ENCODE measurements around the gene TARBP1.

Gene TARBP1

DNA sequence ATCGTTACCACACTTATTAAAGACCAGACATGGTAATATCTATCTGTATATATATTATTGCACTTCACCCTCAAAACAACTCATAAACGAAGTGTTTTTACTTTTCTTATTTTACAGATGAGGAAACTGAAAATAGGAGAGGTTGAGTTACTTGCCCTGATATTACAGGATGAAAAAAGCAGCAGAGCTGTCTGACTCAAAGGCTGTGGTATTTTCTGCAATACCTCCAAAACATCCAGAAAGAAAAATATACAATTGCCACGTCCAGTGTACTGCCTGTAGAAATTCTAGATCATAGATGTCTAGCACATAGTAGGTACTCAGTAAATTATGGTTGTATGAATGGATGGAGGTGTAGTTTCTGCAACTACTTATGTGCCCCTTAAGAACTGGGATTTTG is 5.2 kb upstream of the TARBP1 start:
- no peak for FAIRE-seq

DNA sequence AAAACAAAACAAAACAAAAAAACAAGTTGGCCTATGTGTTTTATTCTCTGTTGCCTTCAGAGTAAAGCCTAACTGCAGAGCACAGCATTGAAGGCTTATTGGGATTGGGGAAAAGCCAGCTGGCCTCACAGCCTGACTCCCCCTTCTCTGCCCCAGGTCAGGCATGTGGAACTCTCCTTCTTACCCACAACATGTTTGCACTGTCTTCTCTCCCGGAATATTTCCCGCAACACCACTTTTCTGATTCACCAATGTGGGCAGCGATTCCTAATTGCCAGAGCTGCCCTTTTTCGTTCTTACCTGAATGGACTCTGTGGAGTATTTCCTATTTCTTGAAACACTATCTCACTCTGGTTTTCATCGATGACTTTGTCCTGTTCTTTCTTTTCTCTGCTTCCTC is 2.8 kb upstream of the TARBP1 start:
- no peak for FAIRE-seq

DNA sequence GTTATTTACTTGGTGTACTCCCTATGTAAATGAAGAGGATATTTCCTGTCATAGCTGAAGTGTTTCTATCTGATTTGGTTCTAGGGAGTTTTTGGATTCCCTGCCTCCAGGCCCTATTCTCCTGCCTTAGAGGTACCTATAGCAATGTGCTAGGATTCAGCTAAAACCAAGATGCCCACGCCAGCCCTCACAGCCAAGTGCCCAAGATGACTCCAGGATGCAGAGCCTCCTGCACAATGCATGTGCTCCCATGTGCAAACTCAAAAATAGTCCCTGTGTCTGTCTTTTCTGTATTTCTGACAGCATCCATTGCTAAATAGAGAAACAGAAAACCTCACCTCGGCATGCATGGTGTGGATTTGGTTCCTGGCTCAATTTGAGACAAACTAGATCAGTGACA is 887 bp upstream of the TARBP1 start:
- FAIRE-seq: no peak

DNA sequence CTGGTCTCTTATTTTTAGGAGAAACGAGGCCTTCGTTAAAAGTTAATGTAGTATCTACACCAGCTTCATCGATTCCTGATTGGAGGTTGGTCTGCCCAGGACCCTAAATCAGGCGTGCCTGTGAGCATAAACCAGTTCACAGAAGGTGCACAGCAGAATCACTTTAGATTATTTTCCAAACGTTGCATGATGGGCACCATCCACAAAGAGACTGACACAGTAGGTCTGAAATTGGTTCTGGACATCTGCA is 256 bp upstream of the TARBP1 start:
- FAIRE-seq: no peak

DNA sequence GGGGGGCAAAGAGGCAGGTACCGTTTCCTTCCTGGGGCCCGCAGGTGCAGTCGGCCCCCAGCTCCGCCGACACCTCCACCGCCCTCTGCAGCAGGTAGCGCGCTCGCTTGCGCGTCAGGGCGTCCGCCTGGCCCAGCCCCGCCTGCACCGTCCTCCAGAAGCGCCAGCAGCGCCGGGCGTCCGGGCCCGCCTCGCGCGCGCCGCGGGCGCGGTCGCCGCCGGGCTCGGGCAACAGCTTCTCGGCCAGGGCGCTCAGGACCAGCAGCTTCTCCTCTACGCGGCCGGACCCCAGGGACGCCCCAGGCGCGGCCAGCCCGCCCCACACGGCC is 863 bp downstream of the TARBP1 start:
- no peak for FAIRE-seq

DNA sequence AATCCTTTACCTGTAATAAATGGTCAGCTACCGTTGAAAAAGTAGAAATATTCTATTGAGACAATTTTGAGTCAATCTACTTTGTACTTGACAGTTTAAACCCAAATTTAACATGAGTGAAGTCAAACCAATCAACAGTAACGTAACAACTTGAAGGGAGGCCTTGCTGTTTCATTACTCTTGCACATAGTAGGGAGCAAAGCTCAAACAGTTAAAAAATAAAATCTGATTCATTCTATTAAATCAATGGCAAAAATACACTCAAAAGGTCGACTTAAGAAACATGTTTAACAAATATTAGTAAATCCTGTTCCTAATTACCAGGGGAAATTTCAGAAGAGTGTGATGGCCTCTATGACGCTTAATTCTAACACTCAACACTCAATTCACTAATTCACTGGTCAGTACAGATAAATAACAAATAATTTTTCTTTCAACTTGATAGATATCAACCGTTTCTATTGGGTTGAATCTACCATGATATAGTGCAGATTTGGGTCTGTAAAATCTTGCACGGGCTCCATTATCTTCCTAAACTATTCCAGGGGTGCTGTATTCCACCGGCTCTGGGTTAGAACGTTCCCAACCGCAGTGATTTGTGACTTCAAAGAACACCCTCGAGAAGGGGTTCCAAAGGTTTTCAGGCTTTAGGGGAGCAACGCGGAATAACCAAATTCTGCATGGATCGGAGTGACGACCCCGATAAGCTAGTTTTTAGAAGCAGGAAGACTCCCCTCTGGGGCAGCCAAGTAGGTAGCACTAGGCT is 1.4 kb downstream of the TARBP1 start:
- no peak for FAIRE-seq

DNA sequence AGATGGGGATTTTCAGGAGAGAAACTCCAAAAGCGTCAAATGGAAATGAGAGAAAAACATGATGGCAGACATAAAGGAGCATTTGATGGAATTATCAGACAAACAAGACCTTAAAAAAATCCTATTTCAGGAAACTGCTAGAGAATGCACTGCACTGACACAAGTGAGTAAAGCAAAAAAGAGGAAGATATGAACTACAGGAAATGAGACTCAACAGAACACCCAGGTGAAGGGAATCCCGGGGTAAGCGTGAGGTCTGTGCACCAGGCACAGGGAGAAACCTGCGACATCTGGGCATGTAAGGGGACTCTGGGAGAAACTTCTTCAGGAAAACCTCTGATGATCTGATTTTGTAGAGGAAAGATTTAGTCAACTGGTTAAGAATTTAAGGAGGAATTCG is 2.8 kb downstream of the TARBP1 start:
- no peak for FAIRE-seq

DNA sequence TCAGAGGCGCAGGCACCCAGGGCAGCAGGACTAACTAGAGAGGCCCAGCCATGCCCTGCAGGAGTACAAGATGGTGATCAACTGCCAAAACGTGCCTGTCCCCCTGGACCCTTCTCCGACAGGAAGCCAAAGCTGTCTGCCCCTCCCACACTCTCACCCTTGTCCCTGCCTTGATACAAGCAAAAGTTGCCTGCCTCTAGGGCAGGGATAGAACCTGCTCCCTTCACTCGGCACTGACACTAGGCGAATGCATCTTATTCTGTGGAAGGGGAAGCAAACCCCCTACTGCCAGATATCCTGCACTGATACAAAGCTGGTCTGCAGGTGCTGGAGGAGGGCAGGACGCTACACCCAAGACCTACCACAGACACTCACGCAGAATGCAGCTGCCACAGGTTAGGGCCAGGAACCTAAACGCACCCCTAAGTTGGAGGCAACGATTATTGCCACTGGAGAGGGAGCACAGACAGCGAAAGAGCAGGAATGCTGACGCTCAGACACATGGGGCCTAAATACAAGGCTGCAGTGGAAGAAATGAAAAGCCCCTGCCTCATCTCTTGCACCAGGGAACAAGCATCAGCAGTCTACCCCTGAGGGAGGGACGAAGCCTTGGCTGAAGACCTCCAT is 3.7 kb downstream of the TARBP1 start:
- FAIRE-seq: no peak

DNA sequence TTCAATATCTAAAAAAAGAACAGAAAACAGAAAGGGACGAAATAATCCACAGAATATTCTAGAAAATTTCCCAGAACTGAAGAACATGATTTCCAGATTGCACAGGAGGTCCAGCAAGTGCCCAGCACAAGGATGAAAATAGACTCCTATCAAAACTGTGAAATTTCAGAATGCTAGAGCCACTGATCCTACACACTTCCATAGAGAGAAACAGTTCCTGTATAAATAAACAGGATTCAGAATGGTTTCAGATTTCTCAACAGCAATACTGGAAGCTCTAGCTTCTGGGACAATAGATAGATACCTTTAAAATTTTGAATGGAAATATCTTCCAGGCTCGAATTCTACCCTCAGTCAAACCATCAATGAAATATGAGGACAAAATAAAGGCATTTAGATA is 4.6 kb downstream of the TARBP1 start:
- no peak for FAIRE-seq

DNA sequence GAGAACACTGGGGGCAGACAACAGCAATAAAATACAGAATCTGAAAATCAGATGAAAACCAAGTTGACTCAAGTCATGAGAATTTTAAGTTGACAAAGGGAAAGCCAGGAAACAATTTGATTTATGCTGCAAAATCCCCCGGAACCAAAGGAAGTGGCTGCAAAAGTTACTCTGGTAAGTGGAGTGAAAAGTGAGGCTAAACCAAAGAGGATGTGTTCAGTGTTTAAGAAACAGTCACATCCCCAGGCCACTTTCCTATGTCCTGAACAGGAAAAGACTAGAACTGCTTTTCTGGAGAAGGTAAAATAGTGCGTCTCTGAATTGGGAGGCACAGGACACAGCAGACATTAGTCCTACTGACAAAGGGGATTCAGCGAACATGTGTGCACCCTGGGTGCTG is 5.9 kb downstream of the TARBP1 start:
- FAIRE-seq: no peak

DNA sequence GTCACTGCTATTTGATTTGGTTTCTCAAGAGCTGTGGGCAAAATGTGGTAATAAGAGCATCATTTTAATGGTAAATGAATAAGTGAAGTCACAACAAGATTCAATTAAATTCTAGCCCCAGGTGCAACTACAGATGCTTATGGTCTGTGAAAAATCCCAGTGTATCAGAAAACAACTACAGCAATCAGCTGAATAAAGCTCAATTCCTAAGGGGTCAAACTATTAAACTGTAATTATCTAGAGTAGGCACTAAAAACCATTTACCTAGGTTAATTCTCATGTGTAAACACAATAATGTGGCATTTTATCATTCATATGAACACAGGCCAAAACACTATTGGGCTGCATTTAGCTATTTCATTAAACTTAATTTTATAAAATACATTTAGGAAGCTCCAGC is 9.6 kb downstream of the TARBP1 start:
- FAIRE-seq: no peak

DNA sequence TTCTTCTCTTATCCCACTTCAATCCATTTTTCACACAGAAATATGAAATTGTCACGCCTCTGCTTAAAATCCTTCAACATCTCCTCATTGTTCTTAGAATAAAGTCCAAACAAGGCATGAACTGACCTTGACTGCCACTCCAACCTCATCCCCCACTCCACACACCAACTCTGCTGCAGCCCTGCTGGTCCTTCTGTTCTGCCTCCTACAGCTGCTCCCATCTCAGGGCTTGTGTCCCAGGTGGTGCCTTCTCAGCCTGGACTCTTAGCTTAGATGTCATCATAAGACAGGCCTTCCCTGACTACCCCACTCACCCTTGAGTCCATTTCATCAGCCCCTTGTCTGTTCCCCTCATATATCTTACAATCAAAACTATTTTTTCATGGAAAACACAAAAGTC is 10.4 kb downstream of the TARBP1 start:
- no peak for FAIRE-seq

DNA sequence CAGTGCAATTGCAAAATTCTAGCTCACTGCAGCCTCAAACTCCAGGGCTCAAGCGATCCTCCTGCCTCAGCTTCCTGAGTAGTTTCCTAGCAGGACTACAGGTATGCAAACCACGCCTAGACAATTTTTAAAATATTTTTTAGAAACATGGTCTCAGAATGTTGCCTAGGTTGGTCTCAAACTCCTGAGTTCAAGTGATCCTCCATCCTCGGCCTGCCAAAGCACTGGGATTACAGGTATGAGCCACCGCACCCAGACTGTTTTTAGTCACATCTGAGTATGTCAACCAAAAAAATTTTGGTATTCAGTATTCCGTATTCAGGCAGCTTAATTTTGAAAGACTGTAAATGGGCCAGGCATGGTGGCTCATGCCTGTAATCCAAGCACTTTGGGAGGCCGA is 11.2 kb downstream of the TARBP1 start:
- no peak for FAIRE-seq

DNA sequence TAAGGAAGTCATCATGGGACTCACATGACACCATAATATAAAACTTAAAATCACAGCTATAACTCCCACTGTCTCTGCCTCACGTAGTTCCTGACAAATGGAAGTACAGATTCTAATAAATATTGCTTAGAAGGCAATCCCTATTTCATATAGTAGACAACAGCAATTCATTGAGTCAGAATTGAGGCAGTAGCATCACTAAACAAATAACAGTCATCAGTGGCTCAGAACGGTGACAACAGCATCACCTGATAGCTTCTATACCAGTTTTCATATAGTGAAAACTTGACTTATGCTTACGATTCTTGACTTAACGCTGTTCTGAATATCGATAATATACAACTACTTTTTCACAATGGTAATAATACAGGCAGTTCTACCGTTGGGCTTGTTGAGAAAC is 12.0 kb downstream of the TARBP1 start:
- FAIRE-seq: no peak

DNA sequence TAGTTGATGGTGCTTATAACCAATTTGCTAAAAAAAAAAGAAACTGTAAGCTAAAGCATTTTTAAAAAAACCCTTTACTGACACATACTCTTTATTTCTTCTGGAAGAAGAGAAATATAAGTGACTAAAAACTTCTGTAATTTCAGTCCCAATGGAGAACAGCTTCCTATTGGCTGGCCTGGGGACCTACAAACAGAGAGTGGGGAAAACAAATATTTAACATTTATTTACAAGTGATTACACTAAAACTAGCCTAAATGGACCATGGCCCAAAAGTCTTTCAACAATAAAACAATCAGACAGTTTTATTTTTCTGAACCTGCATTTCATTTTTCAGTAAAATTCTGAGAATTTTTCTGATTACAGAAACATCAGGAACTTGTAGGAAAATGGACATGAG is 15.2 kb downstream of the TARBP1 start:
- FAIRE-seq: no peak

DNA sequence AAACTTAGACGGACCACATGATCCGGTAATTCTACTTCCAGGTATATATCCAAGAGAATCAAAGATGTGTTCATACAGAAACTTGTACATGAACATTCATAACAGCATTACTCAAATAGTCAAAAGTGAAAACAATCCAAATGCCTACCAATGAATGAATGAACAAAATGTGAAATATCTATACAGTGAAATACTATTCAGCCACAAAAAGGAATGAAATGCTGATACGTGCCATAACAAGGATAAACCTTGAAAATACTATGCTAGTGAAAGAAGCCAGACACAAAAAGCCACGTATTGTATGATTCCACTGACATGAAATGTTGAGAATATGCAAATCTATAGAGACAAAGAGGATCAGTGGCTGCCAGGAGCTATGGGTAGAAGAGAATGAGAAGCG is 18.3 kb downstream of the TARBP1 start:
- FAIRE-seq: no peak

DNA sequence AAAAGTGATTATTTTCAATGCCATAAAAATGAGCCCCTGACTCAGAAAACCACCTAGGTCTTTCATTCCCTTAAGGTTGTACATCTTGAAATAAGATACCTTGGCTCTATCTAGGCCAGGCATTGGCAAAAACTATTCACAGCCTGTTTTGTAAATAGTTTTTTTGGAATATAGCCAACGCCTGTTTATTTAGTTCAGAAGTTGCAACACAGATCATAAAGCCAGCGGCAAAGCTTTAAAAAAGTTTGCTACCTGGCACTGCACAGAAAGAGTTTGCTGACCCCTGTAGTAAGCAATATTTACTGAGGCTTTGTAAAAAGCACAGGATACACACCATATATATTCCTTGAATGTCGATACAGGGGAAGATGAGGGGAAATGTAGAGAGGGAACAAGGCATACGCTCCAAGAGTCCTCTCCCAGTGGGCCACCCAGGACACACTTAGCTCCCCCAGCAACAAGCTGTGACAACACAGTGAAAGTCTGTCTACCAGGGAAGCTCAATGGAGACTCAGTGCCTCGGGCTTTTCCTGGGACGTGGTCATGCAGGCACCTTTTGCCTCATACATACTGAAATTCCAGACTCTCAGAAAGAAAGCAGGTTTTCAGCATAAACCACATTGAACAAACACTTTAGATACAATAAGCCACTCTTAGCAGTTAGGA is 20.5 kb downstream of the TARBP1 start:
- FAIRE-seq: no peak

DNA sequence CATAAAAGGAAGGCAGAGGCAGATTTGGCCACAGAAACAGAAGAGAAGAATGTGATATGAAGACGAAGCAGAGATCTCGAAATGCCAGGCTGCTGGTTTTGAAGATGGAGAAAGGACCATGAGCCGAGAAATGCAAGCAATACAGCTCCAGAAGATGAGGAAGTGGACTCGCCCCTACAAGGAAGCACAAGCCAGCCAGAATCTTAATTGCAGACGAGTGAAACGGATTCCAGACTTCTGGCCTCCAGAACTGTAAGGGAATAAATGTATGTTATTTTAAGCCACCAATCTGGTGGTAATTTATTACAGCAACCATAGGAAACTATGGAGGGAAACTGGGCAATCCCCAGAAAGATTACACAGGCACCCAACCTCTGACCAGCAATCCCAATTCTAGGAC is 24.1 kb downstream of the TARBP1 start:
- no peak for FAIRE-seq

DNA sequence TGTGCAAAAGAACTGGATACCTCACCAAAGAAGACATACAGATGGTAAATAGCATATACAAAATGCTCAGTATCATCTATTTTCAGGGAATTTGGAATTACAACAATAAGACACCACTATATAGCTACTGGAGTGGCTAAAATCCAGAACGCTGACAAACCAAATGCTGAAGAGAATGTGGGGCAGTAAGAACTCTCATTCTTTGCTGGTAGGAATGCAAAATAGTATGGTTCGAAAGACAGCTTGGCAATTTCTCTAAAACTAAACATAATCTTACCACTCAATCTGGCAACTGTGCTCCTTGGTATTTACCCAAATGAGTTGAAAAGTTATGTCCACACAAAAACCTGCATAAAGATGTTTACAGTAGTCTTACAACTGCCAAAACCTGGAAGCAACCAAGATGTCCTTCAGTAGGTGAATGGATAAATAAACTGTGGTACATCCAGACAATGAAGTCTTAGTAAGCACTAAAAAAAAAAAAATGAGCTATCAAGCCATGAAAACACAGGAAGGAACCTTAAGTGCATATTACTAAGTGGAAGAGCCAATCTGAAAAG is 26.5 kb downstream of the TARBP1 start:
- no peak for FAIRE-seq

DNA sequence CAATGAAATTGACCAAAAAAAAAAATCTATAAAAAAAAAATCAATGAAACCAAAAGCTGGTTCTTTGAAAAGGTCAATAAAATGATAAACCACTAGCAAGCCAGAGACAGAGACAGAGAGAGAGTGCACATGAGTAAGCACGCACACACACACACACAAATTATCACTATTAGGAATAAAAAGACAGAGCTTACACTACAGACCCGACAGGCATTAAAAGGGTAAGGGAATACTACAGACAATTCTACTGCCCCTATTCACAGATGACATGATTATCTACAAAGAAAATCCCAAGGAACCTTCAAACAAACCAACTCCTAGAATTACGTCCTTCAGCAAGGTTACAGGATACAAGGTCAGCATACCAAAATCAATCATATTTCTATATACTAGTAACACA is 38.6 kb downstream of the TARBP1 start:
- no peak for FAIRE-seq

DNA sequence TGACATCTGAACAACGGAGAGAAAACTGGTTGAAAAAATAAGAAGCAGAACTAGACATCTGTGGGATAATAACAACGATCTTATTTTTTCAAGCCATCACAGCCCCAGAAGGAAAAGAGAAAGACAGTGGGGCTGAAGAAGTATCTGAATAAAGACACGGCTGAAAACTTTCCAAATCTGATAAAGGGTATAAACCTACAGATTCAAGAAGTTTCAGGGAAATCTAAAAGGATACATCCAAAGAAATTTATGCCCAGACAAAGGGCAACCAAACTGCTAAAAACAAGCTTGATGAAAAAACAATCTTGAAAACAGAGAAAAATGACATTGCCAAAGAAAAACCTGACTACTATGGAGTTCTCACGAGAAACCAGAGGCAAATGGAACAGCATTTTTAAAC is 40.4 kb downstream of the TARBP1 start:
- FAIRE-seq: no peak

DNA sequence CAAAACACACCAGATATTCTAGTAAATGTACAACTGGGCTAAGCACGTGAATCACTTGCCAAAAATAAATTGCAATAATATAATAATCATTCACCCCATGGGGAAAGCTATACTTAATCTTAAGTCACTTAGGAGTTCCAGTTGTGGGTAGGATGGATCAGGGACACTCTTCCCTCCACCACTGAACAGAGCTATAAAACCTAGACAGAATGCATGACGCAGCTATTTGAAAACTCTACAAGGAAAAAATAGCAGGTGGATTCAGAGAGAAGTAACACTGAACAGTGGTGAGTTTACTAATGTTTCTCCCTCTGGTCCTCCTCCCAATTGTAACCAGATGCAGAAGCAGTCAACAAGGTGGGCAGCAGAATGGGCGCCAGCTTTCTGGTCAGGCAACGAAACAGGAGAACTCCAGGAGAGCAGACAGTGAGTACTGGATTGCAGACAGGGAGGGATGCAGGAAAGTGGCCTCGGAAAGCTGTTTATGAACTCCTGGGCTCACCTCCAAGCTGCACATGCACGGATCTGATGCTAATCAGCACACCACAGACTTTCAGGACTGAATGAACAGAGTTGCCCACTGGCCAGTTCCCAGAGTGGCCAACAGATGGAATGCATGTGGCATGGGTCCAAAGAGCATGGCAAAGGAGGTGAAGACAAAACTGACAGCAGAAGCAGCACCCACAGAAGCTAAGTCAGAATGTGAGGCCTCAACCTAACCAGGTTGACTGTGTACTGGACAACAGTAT is 41.4 kb downstream of the TARBP1 start:
- FAIRE-seq: no peak

DNA sequence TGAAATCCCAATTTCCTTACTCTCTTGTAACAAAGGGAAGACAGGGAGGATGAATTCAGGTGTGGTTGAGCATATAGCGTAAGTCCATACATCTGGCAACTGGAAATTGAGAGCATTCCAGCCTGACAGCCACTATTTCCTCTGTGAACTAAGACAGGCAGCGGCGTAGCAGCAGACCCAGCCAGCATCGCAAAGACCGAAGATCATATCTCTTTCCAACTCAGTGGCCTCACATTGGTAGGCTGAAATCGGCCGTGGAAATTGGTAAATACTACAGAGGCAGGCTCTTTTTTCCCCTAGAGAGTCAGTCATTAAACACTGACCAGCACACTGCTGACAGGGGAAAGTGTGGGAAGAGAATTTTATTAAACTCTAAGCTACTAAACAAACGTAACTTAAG is 43.4 kb downstream of the TARBP1 start:
- no peak for FAIRE-seq

DNA sequence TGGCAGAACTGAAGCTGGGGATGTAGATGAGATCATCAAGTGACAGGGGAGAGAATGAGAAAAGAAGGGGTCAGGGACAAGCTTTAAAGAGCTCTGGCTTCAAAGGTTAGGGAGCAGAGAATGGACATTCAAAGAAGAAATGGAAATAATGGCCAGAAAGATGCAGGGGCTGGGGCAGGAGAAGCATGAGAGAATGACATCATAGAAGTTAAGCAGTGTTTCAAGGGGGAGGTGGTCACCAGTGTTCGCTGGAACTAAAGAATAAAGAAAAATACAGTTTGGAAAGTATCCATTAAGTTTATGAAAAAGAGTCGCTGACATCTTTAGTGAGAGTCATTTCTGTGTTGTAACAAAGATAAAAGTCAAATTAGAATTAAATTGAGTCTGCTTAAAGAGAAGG is 44.3 kb downstream of the TARBP1 start:
- FAIRE-seq: no peak
